HEK293T (cell line): ENCODE data around the gene WNT5A.

ENCODE experiments used
- ELF4 ChIP-seq: fragments of 450-650 bp; IDR thresholded peaks from 2 replicates; pipeline ENCODE4 v1.6.1; 2017; ENCODE audit warnings: antibody characterized with exemption
- FOXA1 ChIP-seq: fragments of 450-650 bp; IDR thresholded peaks from 2 replicates; pipeline ENCODE4 v1.6.1; 2016; ENCODE audit warnings: mild to moderate bottlenecking
- L3MBTL2 ChIP-seq: fragments of 450-650 bp; conservative IDR thresholded peaks from 2 replicates; pipeline ENCODE4 v1.6.1; 2016; ENCODE audit warnings: mild to moderate bottlenecking
- NFRKB ChIP-seq: fragments of 450-650 bp; IDR thresholded peaks from 2 replicates; pipeline ENCODE4 v1.6.1; 2016; ENCODE audit warnings: mild to moderate bottlenecking, moderate library complexity
- SP1 ChIP-seq: fragments of 450-650 bp; IDR thresholded peaks from 2 replicates; pipeline ENCODE4 v1.6.1; 2017
- SUZ12 ChIP-seq: fragments of 450-650 bp; IDR thresholded peaks from 2 replicates; pipeline ENCODE4 v1.6.1; 2016; ENCODE audit warnings: mild to moderate bottlenecking
- TARDBP ChIP-seq: fragments of 450-650 bp; IDR thresholded peaks from 2 replicates; pipeline ENCODE4 v1.6.1; 2016

- TF ChIP-seq L3MBTL2 (no peak), FOXA1 (no peak), TARDBP (no peak), ELF4 (no peak), SP1 (no peak), NFRKB (no peak), SUZ12 (no peak)
Observed at GRCh38 chr3:55436644-55437043, 50.5 kb downstream of the WNT5A start.
